GM12878 (cell line): Measurements from ENCODE around the gene VPS45. TPM values are rescaled to one million over a fixed set of nuclear protein-coding genes. Genes with fewer than 3 reads are reported as not detected.

Experiments used
- ATAC-seq: fragments of 200-7000 bp; cut with Tn5 transposase; 3 replicates; pipeline ENCODE4 v1.9.1; 2020; ENCODE audit warnings: mild to moderate bottlenecking, moderate library complexity
- BruUV-seq: library from RNA; stranded (reverse); fragments of 400-500 nt; replicated peaks from 2 replicates; lab custom pipeline; 2021; lab: Mats Ljungman, UMichigan
- CTCF ChIA-PET: fragments of 300-600 bp; sonication (Branson Sonifier 250); formaldehyde crosslinking; extraction: SDS; loops from one replicate; lab custom pipeline; 2021; ENCODE audit warnings: inconsistent platforms; lab: Yijun Ruan, JAX
- POLR2A ChIA-PET: fragments of 350-600 bp; formaldehyde crosslinking; extraction: SDS; loops from one replicate; lab custom pipeline; 2021; ENCODE audit warnings: inconsistent platforms; lab: Charles Lee
- RAD21 ChIA-PET: fragments of 300-600 bp; sonication (Branson Sonifier 250); formaldehyde crosslinking; loops from one replicate; lab custom pipeline; 2023; ENCODE audit warnings: antibody characterized with exemption; ENCODE audit not compliant: unreplicated experiment; lab: Charles Lee
- SMC1A ChIA-PET: fragments of 300-600 bp; sonication (Branson Sonifier 250); formaldehyde crosslinking; loops from one replicate; lab custom pipeline; 2023; ENCODE audit not compliant: unreplicated experiment, uncharacterized antibody; lab: Charles Lee
- DNase-seq: peaks from one replicate; pipeline ENCODE4 v3.0.0-alpha.2; 2011; ENCODE audit warnings: low read depth, low spot score
- FAIRE-seq: peaks from 3 replicates; lab custom pipeline; 2011; peaks lifted over from hg19 to GRCh38; lab: Jason Lieb, UNC
- H2AFZ ChIP-seq: 2 replicates; pipeline ENCODE4 v1.6.0; 2011; ENCODE audit warnings: low read depth, low read length, control low read depth; ENCODE audit not compliant: control insufficient read depth
- H3K27ac ChIP-seq: 2 replicates; pipeline ENCODE4 v1.5.1; 2011; ENCODE audit warnings: control low read depth; ENCODE audit not compliant: control insufficient read depth, insufficient read depth
- H3K27me3 ChIP-seq, 2 experiments: replicated peaks in 1 of 2; 2 replicates each; pipeline versions ENCODE4 v1.6.0 to v1.6.1; 2011; ENCODE audit warnings: low read length in 1 of 2; ENCODE audit not compliant: control insufficient read depth in 2 of 2, insufficient read depth in 2 of 2
- H3K36me3 ChIP-seq, 2 experiments: 2 replicates each; pipeline ENCODE4 v1.5.1; 2011; ENCODE audit warnings: low read length in 1 of 2; ENCODE audit not compliant: control insufficient read depth in 2 of 2, insufficient read depth in 2 of 2
- H3K4me1 ChIP-seq: 2 replicates; pipeline ENCODE4 v1.6.1; 2011; ENCODE audit warnings: mild to moderate bottlenecking, low read length, moderate library complexity, mixed read lengths; ENCODE audit not compliant: control insufficient read depth, insufficient read depth
- H3K4me2 ChIP-seq: 2 replicates; pipeline ENCODE4 v1.6.0; 2011; ENCODE audit warnings: control low read depth; ENCODE audit not compliant: control insufficient read depth, insufficient read depth
- H3K4me3 ChIP-seq: fragments of 200-600 bp; sonication (generic); 2 replicates; pipeline ENCODE4 v1.5.1; 2016
- H3K79me2 ChIP-seq: 2 replicates; pipeline ENCODE4 v1.6.0; 2011; ENCODE audit warnings: low read length; ENCODE audit not compliant: control insufficient read depth, insufficient read depth
- H3K9ac ChIP-seq: 2 replicates; pipeline ENCODE4 v1.8.0; 2011; ENCODE audit warnings: low read length, control low read depth, mixed read lengths; ENCODE audit not compliant: control insufficient read depth, insufficient read depth
- H3K9me3 ChIP-seq: replicated peaks from 3 replicates; pipeline ENCODE4 v1.5.1; 2011; ENCODE audit warnings: mild to moderate bottlenecking, low read length; ENCODE audit not compliant: control insufficient read depth, insufficient read depth
- H4K20me1 ChIP-seq: 2 replicates; pipeline ENCODE4 v1.6.0; 2011; ENCODE audit not compliant: control insufficient read depth, insufficient read depth
- FOS ChIP-seq: IDR thresholded peaks from 3 replicates; pipeline ENCODE4 v1.6.1; 2011; ENCODE audit warnings: borderline replicate concordance; ENCODE audit not compliant: insufficient read length; ENCODE audit errors: extremely low read depth
- HDAC6 ChIP-seq: fragments of 200-600 bp; sonication (generic); IDR thresholded peaks from one replicate; pipeline ENCODE4 v1.8.0; 2017; ENCODE audit warnings: antibody characterized with exemption; ENCODE audit not compliant: unreplicated experiment
- MEF2A ChIP-seq: IDR thresholded peaks from 2 replicates; pipeline ENCODE4 v1.6.1; 2011; ENCODE audit warnings: low read depth, mild to moderate bottlenecking, low read length, moderate library complexity; ENCODE audit not compliant: insufficient read depth
- NKRF ChIP-seq: fragments of 450-650 bp; conservative IDR thresholded peaks from 2 replicates; pipeline ENCODE4 v1.6.1; 2017; ENCODE audit warnings: mild to moderate bottlenecking, moderate library complexity
- NR2C2 ChIP-seq: IDR thresholded peaks from 2 replicates; pipeline ENCODE4 v1.6.1; 2011; ENCODE audit warnings: borderline replicate concordance, low read depth; ENCODE audit not compliant: control insufficient read depth, insufficient read length
- RAD51 ChIP-seq: fragments of 450-650 bp; IDR thresholded peaks from 2 replicates; pipeline ENCODE4 v1.6.1; 2016; ENCODE audit warnings: moderate library complexity, mild to moderate bottlenecking, inconsistent platforms
- RFX5 ChIP-seq: IDR thresholded peaks from 2 replicates; pipeline ENCODE4 v1.6.1; 2011; ENCODE audit warnings: low read depth, low read length, improper control_type of control experiment
- WRNIP1 ChIP-seq: IDR thresholded peaks from 2 replicates; pipeline ENCODE4 v1.6.1; 2011; ENCODE audit warnings: low read depth, low read length, improper control_type of control experiment, borderline replicate concordance
- ZNF207 ChIP-seq: fragments of 450-650 bp; IDR thresholded peaks from 2 replicates; pipeline ENCODE4 v1.6.1; 2014; ENCODE audit warnings: antibody characterized with exemption, mild to moderate bottlenecking, borderline replicate concordance
- ZNF687 ChIP-seq: fragments of 450-650 bp; IDR thresholded peaks from 2 replicates; pipeline ENCODE4 v1.6.1; 2017; ENCODE audit warnings: mild to moderate bottlenecking, moderate library complexity
- whole genome bisulfite sequencing: methylation state at CpG from one replicate; pipeline ENCODE4 v1.1.6; 2016; ENCODE audit warnings: low lambda C conversion rate; ENCODE audit not compliant: insufficient replicate concordance, insufficient coverage; ENCODE audit errors: missing lambda C conversion rate; 5-methylcytosine and 5-hydroxymethylcytosine counted together
- in situ Hi-C: fragments of 300-500 bp; cut with MboI; formaldehyde crosslinking; loops from 9 replicates; pipeline ENCODE4 v1.14.3; 2018; ENCODE audit warnings: mixed read lengths
- intact Hi-C: fragments of 100-400 bp; cut with micrococcal nuclease; formaldehyde crosslinking; loops from one replicate; pipeline ENCODE4 v1.14.2; 2022; ENCODE audit not compliant: unreplicated experiment
- polyA plus RNA-seq, 11 experiments: library from polyadenylated mRNA; depleted of rRNA in 4 of 11; unstranded in 6 of 11; stranded (reverse) in 5 of 11; fragments of >200 nt; fragmentation: Nextera tagmentation in 4 of 11; fragmentation: Illumina TruSeq in 1 of 11; extraction: Ambion mirVana in 4 of 11; extraction: Trizol in 1 of 11; gene quantifications; 1 replicate in 1 of 11; 2 replicates in 10 of 11; pipeline versions ENCODE4 v1.2.1 to v1.2.3, GENCODE V29; 2011 to 2016; ENCODE audit warnings: inconsistent platforms in 2 of 11, missing spikeins in 2 of 11, low read depth in 1 of 11
- total RNA-seq, 4 experiments: library from RNA; depleted of rRNA in 3 of 4; stranded (reverse); fragments of >200 nt in 3 of 4; fragmentation: Illumina TruSeq in 1 of 4; extraction: Trizol in 1 of 4; gene quantifications; 2 replicates each; pipeline versions ENCODE4 v1.2.1 to v1.2.3, GENCODE V29; 2013 to 2021
- TF ChIP-seq, protein P1 (sequence below): IDR thresholded peaks from 2 replicates; pipeline ENCODE4 v1.6.1; 2011; ENCODE audit warnings: low read depth, low read length, improper control_type of control experiment, borderline replicate concordance
- TF ChIP-seq, protein P2 (sequence below): fragments of 450-650 bp; IDR thresholded peaks from 2 replicates; pipeline ENCODE4 v1.6.1; 2017; ENCODE audit warnings: mild to moderate bottlenecking, low read depth, inconsistent platforms; ENCODE audit not compliant: poor library complexity, severe bottlenecking

The VPS45 gene
- total and polyA plus RNA-seq, 10 of the 15 experiments (the other 5 are each of a cell fraction or from before 2014, with no cell fraction given), result 24.4 to 48.7 (median 34.5) TPM

DNA sequence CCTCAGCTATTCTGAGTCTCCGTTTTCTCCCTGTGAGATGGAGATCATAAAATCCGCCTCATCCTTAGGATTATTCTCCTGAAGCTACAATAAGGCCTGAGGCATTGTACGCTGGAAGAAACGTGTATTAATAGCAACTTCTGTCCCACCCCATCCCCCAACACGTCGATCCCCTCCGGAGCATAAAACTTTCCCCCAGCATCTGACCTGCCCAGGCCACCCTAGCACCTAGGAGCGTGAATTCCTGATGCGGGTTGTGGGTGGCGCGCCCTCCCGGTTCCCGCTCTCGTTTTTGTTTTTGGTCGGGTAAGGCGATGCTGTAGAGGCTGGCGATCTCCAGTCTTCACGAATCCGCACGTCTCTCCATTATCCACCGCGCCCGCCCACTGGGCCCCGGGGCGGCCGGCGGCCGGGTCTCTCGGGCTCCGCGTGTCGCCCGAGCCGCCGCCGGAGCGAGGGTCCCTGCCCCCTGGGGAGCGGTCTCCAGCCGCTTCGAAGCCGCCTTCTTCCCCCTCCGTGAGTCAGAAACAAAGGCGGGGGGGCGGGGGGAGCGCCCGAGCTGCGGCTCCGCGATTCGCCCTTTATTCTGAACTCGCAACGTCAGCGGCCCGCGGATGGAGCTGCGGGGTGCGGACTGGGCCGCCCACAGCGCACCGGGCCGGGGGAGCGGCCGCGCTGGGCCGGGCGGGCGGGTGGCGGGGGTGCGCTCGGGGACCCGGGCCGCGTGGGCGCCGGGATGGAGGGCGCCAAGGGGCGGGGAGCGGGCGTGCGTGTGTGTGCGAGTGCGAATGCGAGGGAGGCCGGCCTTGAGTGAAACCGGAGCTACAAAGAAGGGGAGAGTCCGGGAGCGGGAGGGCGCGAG is 81.9 kb downstream of the VPS45 start, which contains the start of gene PLEKHO1:
Gene PLEKHO1, plus strand, starts transcription at position 646 of the 862 bp plus-strand sequence. CDS start 342 bp downstream, outside the sequence.
- peak within 1 kb of the TSS; percentile 100 for H3K9ac ChIP-seq
- DNase-seq (no peak), ATAC-seq (peak; percentile 68), FAIRE-seq (no peak)
- intact Hi-C loops, result no loop called here
- in situ Hi-C loops, result no loop called here
- H3K79me2 ChIP-seq, result peaks cover 61% of the 10 kb centered on the region
- ChIA-PET RAD21 (interaction anchor here (0.7 to 6.1 kb wide), 7 partner anchors 9 to 76 kb away, joined by 3 to 65 read pairs (median 10); no protein-coding TSS in a partner anchor), CTCF (interaction anchor here (0.9 to 6.1 kb wide), 5 partner anchors 14 to 187 kb away, joined by 3 to 78 read pairs (median 4); no protein-coding TSS in a partner anchor), POLR2A (interaction anchor here (0.7 to 5.6 kb wide), 6 partner anchors 9 to 146 kb away, joined by 3 to 120 read pairs (median 4); no protein-coding TSS in a partner anchor), SMC1A (interaction anchor here (0.7 to 5.6 kb wide), 4 partner anchors 12 to 69 kb away, joined by 3 to 73 read pairs (median 7); no protein-coding TSS in a partner anchor)
- H3K9me3 ChIP-seq, result no peaks in the 10 kb centered on the region
- peak within 1 kb of the TSS; percentile 99 for H3K27ac ChIP-seq
- BruUV-seq, result no TSS peak
- peak within 1 kb of the TSS; percentile 69 for H2AFZ ChIP-seq
- no peaks in the 10 kb centered on the region for H3K27me3 ChIP-seq
- peaks cover 20% of the 10 kb centered on the region for H3K4me1 ChIP-seq
- H4K20me1 ChIP-seq, result no peaks in the 10 kb centered on the region
- H3K4me3 ChIP-seq, result peak within 1 kb of the TSS; percentile 100
- H3K4me2 ChIP-seq, result peak within 1 kb of the TSS; percentile 75
- WGBS, result under 1% methylated on average over 52 of the region's 89 CpGs
- peaks cover 5 to 10% of the 10 kb centered on the region in 2 experiments for H3K36me3 ChIP-seq
- TF ChIP-seq ZNF687, result peak; percentile 37; the same call in 1 of the 2 replicates
- TF ChIP-seq WRNIP1, result no peak
- TF ChIP-seq NKRF, result peak; percentile 57
- no peak for TF ChIP-seq RAD51
- TF ChIP-seq, protein P1, sequence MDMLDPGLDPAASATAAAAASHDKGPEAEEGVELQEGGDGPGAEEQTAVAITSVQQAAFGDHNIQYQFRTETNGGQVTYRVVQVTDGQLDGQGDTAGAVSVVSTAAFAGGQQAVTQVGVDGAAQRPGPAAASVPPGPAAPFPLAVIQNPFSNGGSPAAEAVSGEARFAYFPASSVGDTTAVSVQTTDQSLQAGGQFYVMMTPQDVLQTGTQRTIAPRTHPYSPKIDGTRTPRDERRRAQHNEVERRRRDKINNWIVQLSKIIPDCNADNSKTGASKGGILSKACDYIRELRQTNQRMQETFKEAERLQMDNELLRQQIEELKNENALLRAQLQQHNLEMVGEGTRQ, result no peak
- TF ChIP-seq, protein P2, sequence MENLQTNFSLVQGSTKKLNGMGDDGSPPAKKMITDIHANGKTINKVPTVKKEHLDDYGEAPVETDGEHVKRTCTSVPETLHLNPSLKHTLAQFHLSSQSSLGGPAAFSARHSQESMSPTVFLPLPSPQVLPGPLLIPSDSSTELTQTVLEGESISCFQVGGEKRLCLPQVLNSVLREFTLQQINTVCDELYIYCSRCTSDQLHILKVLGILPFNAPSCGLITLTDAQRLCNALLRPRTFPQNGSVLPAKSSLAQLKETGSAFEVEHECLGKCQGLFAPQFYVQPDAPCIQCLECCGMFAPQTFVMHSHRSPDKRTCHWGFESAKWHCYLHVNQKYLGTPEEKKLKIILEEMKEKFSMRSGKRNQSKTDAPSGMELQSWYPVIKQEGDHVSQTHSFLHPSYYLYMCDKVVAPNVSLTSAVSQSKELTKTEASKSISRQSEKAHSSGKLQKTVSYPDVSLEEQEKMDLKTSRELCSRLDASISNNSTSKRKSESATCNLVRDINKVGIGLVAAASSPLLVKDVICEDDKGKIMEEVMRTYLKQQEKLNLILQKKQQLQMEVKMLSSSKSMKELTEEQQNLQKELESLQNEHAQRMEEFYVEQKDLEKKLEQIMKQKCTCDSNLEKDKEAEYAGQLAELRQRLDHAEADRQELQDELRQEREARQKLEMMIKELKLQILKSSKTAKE, result no peak
- no peak for TF ChIP-seq HDAC6
- TF ChIP-seq ZNF207, result no peak
- no peak for TF ChIP-seq NR2C2
- no peak for TF ChIP-seq MEF2A
- no peak for TF ChIP-seq RFX5
- no peak for TF ChIP-seq FOS
